GM18907 (cell line): Measurements from ENCODE around the gene MEGF11.

ENCODE experiments used
- ATAC-seq: cut with Tn5 transposase; IDR thresholded peaks from one replicate; pipeline ENCODE4 v1.9.1; 2021; ENCODE audit warnings: mild to moderate bottlenecking, moderate library complexity; ENCODE audit not compliant: unreplicated experiment

MEGF11 gene

GRCh38 chr15:66038387-66039116 is 215.0 kb downstream of the MEGF11 start:
- ATAC-seq = no peak

GRCh38 chr15:66036859-66037258 is 216.7 kb downstream of the MEGF11 start:
- no peak for ATAC-seq

GRCh38 chr15:66035901-66036300 is 217.6 kb downstream of the MEGF11 start:
- ATAC-seq = no peak

- ATAC-seq = no peak
Measured at GRCh38 chr15:66033143-66033542, 220.4 kb downstream of the MEGF11 start.

GRCh38 chr15:66032006-66032405 is 221.5 kb downstream of the MEGF11 start:
- ATAC-seq = no peak

- ATAC-seq = no peak
Measured at GRCh38 chr15:66030650-66031049, 222.9 kb downstream of the MEGF11 start.

- ATAC-seq = no peak
Measured at GRCh38 chr15:66029650-66030049, 223.9 kb downstream of the MEGF11 start.

- no peak for ATAC-seq
Measured at GRCh38 chr15:66027268-66027805, 226.2 kb downstream of the MEGF11 start.

- ATAC-seq = no peak
Measured at GRCh38 chr15:66025972-66026371, 227.6 kb downstream of the MEGF11 start.

GRCh38 chr15:66025015-66025452 is 228.5 kb downstream of the MEGF11 start:
- no peak for ATAC-seq

GRCh38 chr15:66024116-66024515 is 229.4 kb downstream of the MEGF11 start:
- ATAC-seq = no peak

- ATAC-seq = no peak
Measured at GRCh38 chr15:66023311-66023972, 230.1 kb downstream of the MEGF11 start.

GRCh38 chr15:66022163-66022525 is 231.4 kb downstream of the MEGF11 start:
- ATAC-seq = no peak

GRCh38 chr15:66021496-66022162 is 231.9 kb downstream of the MEGF11 start:
- no peak for ATAC-seq

GRCh38 chr15:66019826-66020398 is 233.6 kb downstream of the MEGF11 start:
- ATAC-seq = no peak

- no peak for ATAC-seq
Measured at GRCh38 chr15:66019368-66019767, 234.2 kb downstream of the MEGF11 start.

- no peak for ATAC-seq
Measured at GRCh38 chr15:66018488-66018797, 235.1 kb downstream of the MEGF11 start.

GRCh38 chr15:66017792-66018487 is 235.6 kb downstream of the MEGF11 start:
- no peak for ATAC-seq

GRCh38 chr15:66017000-66017399 is 236.6 kb downstream of the MEGF11 start:
- ATAC-seq = no peak

- ATAC-seq = no peak
Measured at GRCh38 chr15:66016199-66016598, 237.4 kb downstream of the MEGF11 start.

- no peak for ATAC-seq
Measured at GRCh38 chr15:66014635-66015182, 238.8 kb downstream of the MEGF11 start.
